ENCODE measurements around the gene DCTN4. TPM values are rescaled to one million over a fixed set of nuclear protein-coding genes. Genes with fewer than 3 reads are reported as not detected.

The DCTN4 gene
- total and polyA plus RNA-seq, 9 of the 15 experiments (the other 6 are each of a cell fraction or from before 2014, with no cell fraction given), result 20.4 to 64.9 (median 49.9) TPM

GRCh38 chr5:150694612-150695011, 64.2 kb downstream of the DCTN4 start:
- TF ChIP-seq POU5F1 (IDR thresholded peaks at IDR 0.05; ENCODE audit: borderline replicate concordance, low read depth, low read length, partially characterized antibody) (no peak), CEBPG (CRISPR knock-in tag; IDR thresholded peaks at IDR 0.05) (no peak), CEBPG (tag; conservative IDR thresholded peaks at IDR 0.05 in 1 of 2, IDR thresholded peaks at IDR 0.05 in 1 of 2) (no peak)
- ATAC-seq, result no peak
- intact Hi-C loops (cut with micrococcal nuclease) (loop anchor here (10.0 kb wide), 1 partner anchor 150 kb away; the partner anchor contains the start of gene IRGM), in situ Hi-C loops (cut with MboI) (no loop called here)
- no peak overlapping the region for H3K9ac ChIP-seq (ENCODE audit: insufficient read depth in 1 of 2, low read depth in 2 of 2, low read length in 2 of 2)
- no peak for FAIRE-seq
- H3K79me2 ChIP-seq (ENCODE audit: control insufficient read depth, insufficient read depth, low read length), result peaks cover 11% of the 10 kb centered on the region
- H3K4me2 ChIP-seq (ENCODE audit: insufficient read depth, low read length), result no peak overlapping the region
- H3K27me3 ChIP-seq (ENCODE audit: control insufficient read depth in 2 of 2, insufficient read depth in 2 of 2, low read length in 2 of 2), result no peaks in the 10 kb centered on the region
- peaks cover 0 to 4% of the 10 kb centered on the region in 2 experiments; a peak in 1 of 5 replicates for H3K4me1 ChIP-seq (replicated peaks in 1 of 2; ENCODE audit: control insufficient read depth in 2 of 2, insufficient read depth in 2 of 2, low read length in 2 of 2)
- H3K36me3 ChIP-seq (ENCODE audit: control insufficient read depth, insufficient read depth, low read length), result peaks cover 93% of the 10 kb centered on the region
- no peak overlapping the region for H3K27ac ChIP-seq (ENCODE audit: extremely low read depth, low read depth, low read length)
- no TSS peak for BruUV-seq (replicated peaks)
- H3K9me3 ChIP-seq (replicated peaks; ENCODE audit: control insufficient read depth, insufficient read depth, low read depth, low read length), result no peaks in the 10 kb centered on the region
- WGBS (ENCODE audit: insufficient coverage, low coverage, missing lambda C conversion rate), result 85% methylated on average over 3 of the region's 3 CpGs
- no peak overlapping the region for H2AFZ ChIP-seq (ENCODE audit: low read depth, low read length)
- no peaks in the 10 kb centered on the region for H3K9me1 ChIP-seq (ENCODE audit: control insufficient read depth, insufficient read depth, low read length)
- no peaks in the 10 kb centered on the region for H4K20me1 ChIP-seq (replicated peaks; ENCODE audit: control insufficient read depth, insufficient read depth, low read length)
- no peak overlapping the region for H3K4me3 ChIP-seq
- DNase-seq (ENCODE audit: extremely low read depth in 1 of 4, low spot score in 3 of 4), result no peak
- ChIA-PET POLR2A (interaction anchor here (0.6 to 1.2 kb wide), 4 partner anchors 9 to 118 kb away, joined by 3 read pairs; no protein-coding TSS in a partner anchor), CTCF (ENCODE audit: low intra/inter-chr PET ratio) (no interaction called here)

DNA sequence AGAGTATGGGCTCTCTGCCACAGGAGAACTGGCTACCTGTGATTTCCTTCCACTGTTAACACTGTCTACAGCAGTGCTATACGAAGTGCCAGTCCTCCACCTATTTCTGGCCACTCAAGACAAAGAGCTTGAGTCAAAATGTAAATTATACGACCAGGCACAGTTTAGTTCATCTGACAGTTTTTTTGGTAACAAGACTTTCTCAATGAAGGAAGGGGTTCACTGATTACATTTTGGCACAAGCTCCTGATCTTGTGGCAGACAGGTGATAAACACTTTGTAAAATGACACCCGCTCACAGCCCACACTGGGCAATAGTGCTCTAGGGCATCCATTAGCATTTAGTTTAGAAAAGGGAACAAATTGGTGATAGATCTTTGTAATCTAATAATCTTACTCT, 66.5 kb downstream of the DCTN4 start:
- H3K4me2 ChIP-seq (ENCODE audit: insufficient read depth, low read length), result no peak overlapping the region
- H3K36me3 ChIP-seq (ENCODE audit: control insufficient read depth, insufficient read depth, low read length), result peaks cover 69% of the 10 kb centered on the region
- no peaks in the 10 kb centered on the region for H3K4me1 ChIP-seq (replicated peaks in 1 of 2; ENCODE audit: control insufficient read depth in 2 of 2, insufficient read depth in 2 of 2, low read length in 2 of 2)
- no peak overlapping the region for H3K27ac ChIP-seq (ENCODE audit: extremely low read depth, low read depth, low read length)
- WGBS (ENCODE audit: insufficient coverage, low coverage, missing lambda C conversion rate), result 91% methylated on average over 3 of the region's 3 CpGs
- no peaks in the 10 kb centered on the region for H3K79me2 ChIP-seq (ENCODE audit: control insufficient read depth, insufficient read depth, low read length)
- CTCF ChIA-PET (ENCODE audit: low intra/inter-chr PET ratio), result interaction anchor here (0.7 kb wide), 1 partner anchor 98 kb away, joined by 4 read pairs; no protein-coding TSS in a partner anchor
- no peak overlapping the region for H3K9ac ChIP-seq (ENCODE audit: insufficient read depth in 1 of 2, low read depth in 2 of 2, low read length in 2 of 2)
- no peaks in the 10 kb centered on the region for H3K27me3 ChIP-seq (ENCODE audit: control insufficient read depth in 2 of 2, insufficient read depth in 2 of 2, low read length in 2 of 2)
- in situ Hi-C loops (cut with MboI) (no loop called here), intact Hi-C loops (cut with micrococcal nuclease) (loop anchor here (10.0 kb wide), 1 partner anchor 153 kb away; the partner anchor contains the start of gene IRGM)
- FAIRE-seq, result no peak
- POLR2A ChIA-PET, result interaction anchor here (1.0 to 2.9 kb wide), 3 partner anchors 8 to 25 kb away, joined by 3 to 18 read pairs (median 4); partner anchors contain the start of gene RBM22
- H4K20me1 ChIP-seq (replicated peaks; ENCODE audit: control insufficient read depth, insufficient read depth, low read length), result no peaks in the 10 kb centered on the region
- H3K4me3 ChIP-seq, result no peak overlapping the region
- BruUV-seq (replicated peaks), result no TSS peak
- DNase-seq (ENCODE audit: extremely low read depth in 1 of 4, low spot score in 3 of 4), result no peak
- H2AFZ ChIP-seq (ENCODE audit: low read depth, low read length), result no peak overlapping the region
- ATAC-seq, result no peak
- H3K9me1 ChIP-seq (ENCODE audit: control insufficient read depth, insufficient read depth, low read length), result no peaks in the 10 kb centered on the region
- H3K9me3 ChIP-seq (replicated peaks; ENCODE audit: control insufficient read depth, insufficient read depth, low read depth, low read length), result no peaks in the 10 kb centered on the region
- no peak for TF ChIP-seq TCF3 (CRISPR knock-in tag; IDR thresholded peaks at IDR 0.05)
